ENCODE measurements around the gene TRAP1. TPM values are rescaled to one million over a fixed set of nuclear protein-coding genes. Genes with fewer than 3 reads are reported as not detected.

Gene TRAP1
- total RNA-seq, 2 experiments from 2014 or later, result 185 to 242 TPM

- H4K20me1 ChIP-seq (ENCODE audit: insufficient read depth, low read length), result no peaks in the 10 kb centered on the region
- no peak overlapping the region for H2AFZ ChIP-seq (ENCODE audit: low read length)
- intact Hi-C loops (cut with micrococcal nuclease; ENCODE audit: unreplicated experiment), result no loop called here
- no peak overlapping the region for H3K27ac ChIP-seq (ENCODE audit: low read depth, low read length, poor library complexity, severe bottlenecking)
- H3K79me2 ChIP-seq (ENCODE audit: insufficient read depth, low read depth, low read length), result no peaks in the 10 kb centered on the region
- ChIA-PET POLR2A (no interaction called here), CTCF (ENCODE audit: unreplicated experiment) (no interaction called here)
- BruUV-seq (replicated peaks), result no TSS peak
- H3K4me1 ChIP-seq (ENCODE audit: insufficient read depth, low read length, poor library complexity, severe bottlenecking), result peaks cover 4% of the 10 kb centered on the region
- H3K9me3 ChIP-seq (ENCODE audit: low read length), result no peaks in the 10 kb centered on the region
- TF ChIP-seq EZH2phosphoT487 (IDR thresholded peaks at IDR 0.05; ENCODE audit: borderline replicate concordance, low read depth, low read length), result no peak
- no peak for TF ChIP-seq CTCF (conservative IDR thresholded peaks at IDR 0.05; ENCODE audit: low read length)
- H3K9me2 ChIP-seq (ENCODE audit: insufficient read depth, low read length), result no peaks in the 10 kb centered on the region
- no peak for DNase-seq (ENCODE audit: low spot score)
- H3K4me3 ChIP-seq (ENCODE audit: low read depth, low read length, poor library complexity, severe bottlenecking), result no peak overlapping the region
- peaks cover 73% of the 10 kb centered on the region for H3K36me3 ChIP-seq (ENCODE audit: insufficient read depth, low read length)
- H3K4me2 ChIP-seq (ENCODE audit: low read length), result no peak overlapping the region
Observed at GRCh38 chr16:3762107-3762750, 44.9 kb upstream of the TRAP1 start.

- DNase-seq (ENCODE audit: low spot score), result no peak
- Histone ChIP-seq H3K4me3 (ENCODE audit: low read depth, low read length, poor library complexity, severe bottlenecking) (no peak overlapping the region), H3K27ac (ENCODE audit: low read depth, low read length, poor library complexity, severe bottlenecking) (no peak overlapping the region), H3K4me2 (ENCODE audit: low read length) (no peak overlapping the region), H2AFZ (ENCODE audit: low read length) (no peak overlapping the region), H3K9me3 (ENCODE audit: low read length) (no peaks in the 10 kb centered on the region), H3K9me2 (ENCODE audit: insufficient read depth, low read length) (no peaks in the 10 kb centered on the region), H3K36me3 (ENCODE audit: insufficient read depth, low read length) (peaks cover 73% of the 10 kb centered on the region), H4K20me1 (ENCODE audit: insufficient read depth, low read length) (no peaks in the 10 kb centered on the region), H3K4me1 (ENCODE audit: insufficient read depth, low read length, poor library complexity, severe bottlenecking) (no peaks in the 10 kb centered on the region), H3K79me2 (ENCODE audit: insufficient read depth, low read depth, low read length) (no peaks in the 10 kb centered on the region)
- BruUV-seq (replicated peaks), result no TSS peak
- CTCF ChIA-PET (ENCODE audit: unreplicated experiment), result no interaction called here
- intact Hi-C loops (cut with micrococcal nuclease; ENCODE audit: unreplicated experiment), result no loop called here
- POLR2A ChIA-PET, result no interaction called here
- no peak for TF ChIP-seq EZH2phosphoT487 (IDR thresholded peaks at IDR 0.05; ENCODE audit: borderline replicate concordance, low read depth, low read length)
- no peak for TF ChIP-seq CTCF (conservative IDR thresholded peaks at IDR 0.05; ENCODE audit: low read length)
Observed at GRCh38 chr16:3761375-3762106, 44.2 kb upstream of the TRAP1 start.

GRCh38 chr16:3760518-3760917, 43.2 kb upstream of the TRAP1 start:
- no peaks in the 10 kb centered on the region for H3K9me2 ChIP-seq (ENCODE audit: insufficient read depth, low read length)
- BruUV-seq (replicated peaks), result no TSS peak
- POLR2A ChIA-PET, result interaction anchor here (0.7 kb wide), 2 partner anchors 43 to 674 kb away, joined by 3 to 4 read pairs; no protein-coding TSS in a partner anchor
- H3K79me2 ChIP-seq (ENCODE audit: insufficient read depth, low read depth, low read length), result no peaks in the 10 kb centered on the region
- H2AFZ ChIP-seq (ENCODE audit: low read length), result no peak overlapping the region
- H3K4me1 ChIP-seq (ENCODE audit: insufficient read depth, low read length, poor library complexity, severe bottlenecking), result no peaks in the 10 kb centered on the region
- H3K4me3 ChIP-seq (ENCODE audit: low read depth, low read length, poor library complexity, severe bottlenecking), result no peak overlapping the region
- no peaks in the 10 kb centered on the region for H4K20me1 ChIP-seq (ENCODE audit: insufficient read depth, low read length)
- no peak overlapping the region for H3K27ac ChIP-seq (ENCODE audit: low read depth, low read length, poor library complexity, severe bottlenecking)
- peaks cover 74% of the 10 kb centered on the region for H3K36me3 ChIP-seq (ENCODE audit: insufficient read depth, low read length)
- H3K9me3 ChIP-seq (ENCODE audit: low read length), result no peaks in the 10 kb centered on the region
- no peak for TF ChIP-seq EZH2phosphoT487 (IDR thresholded peaks at IDR 0.05; ENCODE audit: borderline replicate concordance, low read depth, low read length)
- no peak for TF ChIP-seq CTCF (conservative IDR thresholded peaks at IDR 0.05; ENCODE audit: low read length)
- DNase-seq (ENCODE audit: low spot score), result no peak
- CTCF ChIA-PET (ENCODE audit: unreplicated experiment), result no interaction called here
- intact Hi-C loops (cut with micrococcal nuclease; ENCODE audit: unreplicated experiment), result no loop called here
- no peak overlapping the region for H3K4me2 ChIP-seq (ENCODE audit: low read length)

All from OCI-LY7 (cell line).